GM18505 (cell line): ENCODE data around the gene SLC25A30.

Experiments
- ATAC-seq: cut with Tn5 transposase; IDR thresholded peaks from one replicate; pipeline ENCODE4 v1.9.1; 2021; ENCODE audit not compliant: unreplicated experiment
- POLR2A ChIP-seq: IDR thresholded peaks from 4 replicates; pipeline ENCODE4 v1.6.1; 2011; ENCODE audit warnings: borderline replicate concordance; ENCODE audit not compliant: insufficient read depth, insufficient read length; ENCODE audit errors: extremely low read depth

SLC25A30 gene

GRCh38 chr13:45413826-45414307 is 4.3 kb downstream of the SLC25A30 start:
- no peak for ATAC-seq
- no peak for TF ChIP-seq POLR2A

GRCh38 chr13:45412274-45413049 is 5.7 kb downstream of the SLC25A30 start:
- TF ChIP-seq POLR2A, result no peak
- no peak for ATAC-seq

GRCh38 chr13:45411631-45412030 is 6.5 kb downstream of the SLC25A30 start:
- ATAC-seq, result no peak
- no peak for TF ChIP-seq POLR2A

DNA sequence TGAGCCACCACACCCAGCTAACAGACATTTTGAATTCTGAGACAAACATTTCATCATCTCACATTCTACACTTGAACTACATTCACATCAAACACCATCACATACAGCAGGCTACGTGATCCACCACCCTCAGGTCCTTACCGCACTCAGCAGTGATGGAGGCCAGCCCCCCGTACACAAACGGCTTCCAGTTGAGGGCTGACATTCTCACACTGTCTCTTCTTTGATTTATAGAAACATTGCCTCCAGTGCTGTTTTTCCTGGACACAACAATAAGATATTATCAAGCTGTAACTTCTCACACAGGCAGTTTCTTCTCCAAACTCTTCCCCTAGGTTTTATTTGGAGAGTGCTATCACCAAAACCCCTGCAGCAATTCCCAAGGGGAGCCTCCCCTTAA is 7.0 kb downstream of the SLC25A30 start:
- no peak for TF ChIP-seq POLR2A
- ATAC-seq, result no peak

DNA sequence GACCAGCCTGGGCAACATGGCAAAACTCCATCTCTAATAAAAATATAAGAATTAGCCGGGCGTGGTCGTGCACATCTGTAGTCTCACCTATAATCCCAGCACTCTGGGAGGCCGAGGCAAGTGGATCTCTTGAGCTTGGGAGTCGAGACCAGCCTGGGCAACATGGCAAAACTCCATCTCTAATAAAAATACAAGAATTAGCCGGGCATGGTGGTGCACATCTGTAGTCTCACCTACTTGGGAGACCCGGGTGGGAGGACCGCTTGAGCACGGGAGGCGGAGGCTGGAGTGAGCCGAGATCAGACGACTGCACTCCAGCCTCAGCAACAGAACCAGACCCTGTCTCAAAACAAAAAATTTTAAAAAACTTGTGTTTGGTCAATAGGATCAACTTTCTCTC is 7.7 kb downstream of the SLC25A30 start:
- TF ChIP-seq POLR2A, result no peak
- no peak for ATAC-seq

DNA sequence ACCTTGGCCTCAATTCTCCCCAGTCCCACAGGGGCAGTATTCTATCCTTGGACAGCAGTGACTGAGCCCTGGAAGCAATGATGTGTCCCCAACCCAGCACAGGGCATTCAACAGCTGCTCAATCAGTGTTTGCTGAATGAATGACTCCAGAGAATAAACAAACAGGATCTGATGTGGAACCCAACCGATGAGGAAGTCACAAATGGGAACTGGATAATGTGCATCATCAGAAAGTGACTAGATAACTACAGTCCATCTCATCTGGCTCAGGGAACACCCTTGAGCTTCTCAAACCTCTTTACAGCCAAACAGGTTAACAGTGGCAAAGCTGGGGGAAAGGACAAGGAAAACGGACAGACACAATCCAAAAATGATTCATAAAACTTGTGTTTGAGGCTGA is 8.2 kb downstream of the SLC25A30 start:
- TF ChIP-seq POLR2A, result no peak
- no peak for ATAC-seq

DNA sequence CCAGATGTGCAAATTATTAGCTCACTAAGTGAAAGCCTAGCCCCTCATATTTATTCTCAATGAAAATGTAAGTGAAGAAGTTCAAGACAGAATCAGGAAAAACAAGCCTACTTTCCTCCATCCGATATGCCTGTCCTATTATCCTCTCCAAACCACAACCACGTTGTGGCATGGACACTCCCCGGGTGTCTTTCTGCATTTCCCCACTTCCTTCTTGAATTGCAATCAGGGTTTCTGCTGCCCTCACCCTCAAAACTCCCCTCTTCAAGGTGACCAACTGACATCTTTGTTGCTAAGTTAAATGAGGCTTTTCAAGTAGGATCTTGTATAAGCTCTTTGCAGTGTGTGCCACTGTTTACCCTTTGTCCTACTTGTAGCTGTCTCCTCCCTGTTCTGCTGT is 11.8 kb downstream of the SLC25A30 start:
- no peak for ATAC-seq
- no peak for TF ChIP-seq POLR2A

DNA sequence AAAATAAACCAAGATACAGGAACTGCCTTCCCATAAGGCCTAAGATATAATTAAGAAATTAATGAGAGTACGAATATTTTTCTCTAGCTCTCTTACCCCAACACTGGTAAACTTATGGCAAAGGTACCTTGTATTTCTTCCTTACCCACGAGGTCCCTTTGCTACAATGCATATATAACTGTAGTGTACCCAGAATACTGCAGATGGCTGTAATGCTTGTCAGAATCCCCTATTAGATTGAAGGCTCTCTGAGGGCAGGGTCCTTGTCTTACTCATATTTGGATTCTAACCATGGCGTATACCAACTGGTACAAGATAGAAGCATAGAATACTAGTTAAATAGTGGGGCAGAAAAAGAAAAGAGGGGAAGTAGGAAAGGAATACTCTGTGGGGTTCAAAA is 15.1 kb downstream of the SLC25A30 start:
- ATAC-seq, result no peak
- TF ChIP-seq POLR2A, result no peak

DNA sequence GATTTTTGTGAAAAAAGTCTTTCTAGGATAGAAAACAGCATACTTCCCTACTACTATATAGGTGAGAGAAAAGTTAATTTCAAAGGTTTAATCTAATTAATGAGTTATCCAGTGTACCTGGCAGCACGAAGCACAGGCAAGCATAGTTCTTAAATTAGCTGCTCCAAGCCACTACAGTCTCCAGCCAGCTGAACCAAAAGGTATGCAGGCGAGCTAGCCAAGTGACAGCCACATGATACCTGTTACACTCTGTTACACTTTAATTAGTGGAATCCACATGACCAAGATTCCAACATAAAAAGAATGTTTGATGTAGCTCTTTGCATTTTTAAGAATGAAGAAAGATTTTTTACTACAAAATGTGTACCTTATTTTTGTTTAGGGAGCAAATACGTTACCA is 15.5 kb downstream of the SLC25A30 start:
- TF ChIP-seq POLR2A, result no peak
- no peak for ATAC-seq

DNA sequence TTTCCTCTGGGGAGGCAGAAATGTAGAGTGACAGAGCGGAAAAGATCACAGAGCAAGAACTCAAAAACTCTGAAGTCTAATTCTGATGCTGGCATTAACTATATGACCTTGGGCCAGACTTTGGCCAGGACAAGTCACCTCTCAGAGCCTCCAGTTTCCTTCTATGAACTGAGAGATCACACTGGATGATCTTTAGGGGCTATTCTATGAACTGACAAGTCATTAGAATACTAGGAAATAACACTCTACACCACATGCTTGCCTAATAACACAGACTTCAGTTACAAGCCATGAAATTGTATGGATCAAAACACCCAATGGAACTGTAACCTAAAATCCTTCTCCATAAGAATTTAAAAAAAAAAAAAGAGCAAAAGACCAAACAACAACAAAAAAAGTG is 16.9 kb downstream of the SLC25A30 start:
- no peak for TF ChIP-seq POLR2A
- ATAC-seq, result no peak

- TF ChIP-seq POLR2A, result no peak
- no peak for ATAC-seq
Measured at GRCh38 chr13:45398877-45399276, 19.3 kb downstream of the SLC25A30 start.

GRCh38 chr13:45396533-45397095 is 21.6 kb downstream of the SLC25A30 start:
- no peak for ATAC-seq
- TF ChIP-seq POLR2A, result no peak

GRCh38 chr13:45393941-45394570 is 24.1 kb downstream of the SLC25A30 start:
- no peak for ATAC-seq
- no peak for TF ChIP-seq POLR2A

- ATAC-seq, result no peak
- no peak for TF ChIP-seq POLR2A
Measured at GRCh38 chr13:45392811-45393210, 25.4 kb downstream of the SLC25A30 start.
